Parathyroid adenoma (tissue), 2 donors: ENCODE data around the gene SOCS6.

Experiments used
- H2AFZ ChIP-seq: fragments of 300-600 bp; sonication (generic); one replicate; pipeline ENCODE4 v1.7.0; 2017; ENCODE audit warnings: antibody characterized with exemption, mild to moderate bottlenecking
- H3K27ac ChIP-seq: fragments of 300-600 bp; sonication (generic); one replicate; pipeline ENCODE4 v1.7.0; 2017
- H3K27me3 ChIP-seq: fragments of 300-600 bp; sonication (generic); one replicate; pipeline ENCODE4 v1.7.0; 2017; ENCODE audit warnings: low read length; ENCODE audit not compliant: control insufficient read depth, insufficient read depth
- H3K36me3 ChIP-seq: fragments of 300-600 bp; sonication (generic); one replicate; pipeline ENCODE4 v1.7.0; 2017; ENCODE audit warnings: low read length; ENCODE audit not compliant: control insufficient read depth, insufficient read depth
- H3K4me1 ChIP-seq: fragments of 300-600 bp; sonication (generic); one replicate; pipeline ENCODE4 v1.7.0; 2017; ENCODE audit warnings: control low read depth
- H3K4me2 ChIP-seq: fragments of 300-600 bp; sonication (generic); one replicate; pipeline ENCODE4 v1.7.0; 2017; ENCODE audit warnings: low read length
- H3K4me3 ChIP-seq: fragments of 300-600 bp; sonication (generic); one replicate; pipeline ENCODE4 v1.7.0; 2017; ENCODE audit warnings: low read depth, low read length
- H3K79me2 ChIP-seq: fragments of 300-600 bp; sonication (generic); one replicate; pipeline ENCODE4 v1.7.0; 2017; ENCODE audit warnings: control low read depth
- H3K9ac ChIP-seq: fragments of 300-600 bp; sonication (generic); one replicate; pipeline ENCODE4 v1.7.0; 2017; ENCODE audit warnings: mild to moderate bottlenecking
- H3K9me3 ChIP-seq: fragments of 300-600 bp; sonication (generic); one replicate; pipeline ENCODE4 v1.7.0; 2017; ENCODE audit warnings: low read length; ENCODE audit not compliant: control insufficient read depth
- CTCF ChIP-seq: fragments of 300-600 bp; sonication (generic); IDR thresholded peaks from one replicate; pipeline ENCODE4 v1.7.0; 2017; ENCODE audit warnings: antibody characterized with exemption, mild to moderate bottlenecking
- donor health status: primary hyperparathyroidism.

SOCS6 gene

GRCh38 chr18:70261141-70261788 lies 27.6 kb upstream of the SOCS6 start:
- TF ChIP-seq CTCF: no peak
- H3K36me3 ChIP-seq: no peaks in the 10 kb centered on the region
- H3K9ac ChIP-seq: no peak overlapping the region
- H3K4me3 ChIP-seq: no peak overlapping the region
- no peak overlapping the region for H3K27ac ChIP-seq
- no peaks in the 10 kb centered on the region for H3K27me3 ChIP-seq
- H3K4me2 ChIP-seq: no peak overlapping the region
- H3K9me3 ChIP-seq: no peaks in the 10 kb centered on the region
- H3K79me2 ChIP-seq: no peaks in the 10 kb centered on the region
- H2AFZ ChIP-seq: no peak overlapping the region
- no peaks in the 10 kb centered on the region for H3K4me1 ChIP-seq

GRCh38 chr18:70263336-70263735 lies 25.5 kb upstream of the SOCS6 start:
- Histone ChIP-seq H3K79me2 (no peaks in the 10 kb centered on the region), H3K4me1 (no peaks in the 10 kb centered on the region), H3K9me3 (no peaks in the 10 kb centered on the region), H3K4me2 (no peak overlapping the region), H3K27ac (no peak overlapping the region), H3K9ac (no peak overlapping the region), H3K36me3 (no peaks in the 10 kb centered on the region), H2AFZ (no peak overlapping the region), H3K4me3 (no peak overlapping the region), H3K27me3 (no peaks in the 10 kb centered on the region)
- no peak for TF ChIP-seq CTCF

- Histone ChIP-seq H3K9ac (no peak overlapping the region), H3K36me3 (no peaks in the 10 kb centered on the region), H3K9me3 (no peaks in the 10 kb centered on the region), H3K27me3 (no peaks in the 10 kb centered on the region), H3K27ac (no peak overlapping the region), H3K4me1 (no peaks in the 10 kb centered on the region), H2AFZ (no peak overlapping the region), H3K4me2 (no peak overlapping the region), H3K79me2 (no peaks in the 10 kb centered on the region), H3K4me3 (no peak overlapping the region)
- TF ChIP-seq CTCF: no peak
Observed at GRCh38 chr18:70271742-70272141, 17.1 kb upstream of the SOCS6 start.

- Histone ChIP-seq H3K9me3 (no peaks in the 10 kb centered on the region), H2AFZ (no peak overlapping the region), H3K4me3 (no peak overlapping the region), H3K4me1 (no peaks in the 10 kb centered on the region), H3K79me2 (no peaks in the 10 kb centered on the region), H3K9ac (no peak overlapping the region), H3K27me3 (no peaks in the 10 kb centered on the region), H3K27ac (no peak overlapping the region), H3K36me3 (no peaks in the 10 kb centered on the region), H3K4me2 (no peak overlapping the region)
- no peak for TF ChIP-seq CTCF
Observed at GRCh38 chr18:70273021-70273420, 15.8 kb upstream of the SOCS6 start.
